Tibial nerve (tissue), 4 donors: ENCODE data around the gene GOLGB1. TPM values are rescaled to one million over a fixed set of nuclear protein-coding genes. Genes with fewer than 3 reads are reported as not detected.

Experiments
- DNase-seq, 2 donors: peaks; one replicate each; pipeline ENCODE4 v3.0.0-alpha.2; 2019; ENCODE audit warnings: low spot score in 2 of 2
- H3K27ac ChIP-seq, 4 donors: fragments of 200-600 bp; sonication (generic) in 3 of 4; one replicate each; pipeline ENCODE4 v1.5.1; 2017 to 2019; ENCODE audit warnings: mild to moderate bottlenecking in 1 of 4
- H3K27me3 ChIP-seq, 2 donors: fragments of 200-600 bp; sonication (generic) in 1 of 2; one replicate each; pipeline versions ENCODE4 v1.5.1 to v1.6.0; 2017 to 2019
- H3K36me3 ChIP-seq, 3 donors: fragments of 200-600 bp; sonication (generic); one replicate each; pipeline ENCODE4 v1.5.1; 2018 to 2019
- H3K4me1 ChIP-seq, 4 donors: fragments of 200-600 bp; sonication (generic) in 3 of 4; one replicate each; pipeline ENCODE4 v1.5.1; 2017 to 2019
- H3K4me3 ChIP-seq, 4 donors: fragments of 200-600 bp; sonication (generic) in 3 of 4; one replicate each; pipeline ENCODE4 v1.5.1; 2017 to 2019; ENCODE audit warnings: mild to moderate bottlenecking in 1 of 4, moderate library complexity in 1 of 4
- H3K9me3 ChIP-seq, 4 donors: fragments of 200-600 bp; sonication (generic) in 3 of 4; one replicate each; pipeline ENCODE4 v1.5.1; 2017 to 2019
- CTCF ChIP-seq, 5 experiments: fragments of 200-600 bp in 3 of 5; fragments of 450-650 bp in 2 of 5; sonication (generic) in 3 of 5; IDR thresholded peaks; one replicate each; pipeline ENCODE4 v1.5.1; 2016 to 2019; ENCODE audit warnings: antibody characterized with exemption in 5 of 5, mild to moderate bottlenecking in 3 of 5, moderate library complexity in 2 of 5
- EP300 ChIP-seq, 2 donors: sonication (generic); formaldehyde crosslinking; IDR thresholded peaks; one replicate each; pipeline ENCODE4 v1.6.1; 2017; ENCODE audit warnings: antibody characterized with exemption in 2 of 2, mild to moderate bottlenecking in 1 of 2
- POLR2A ChIP-seq, 2 donors: fragments of 450-650 bp; IDR thresholded peaks; one replicate each; pipeline ENCODE4 v1.6.1; 2017; ENCODE audit warnings: antibody characterized with exemption in 2 of 2, mild to moderate bottlenecking in 2 of 2, moderate library complexity in 2 of 2
- WGBS, 2 donors: methylation state at CpG; one replicate each; pipeline ENCODE4 v1.1.5; 2018; 5-methylcytosine and 5-hydroxymethylcytosine counted together
- total RNA-seq, 4 donors: library from RNA; depleted of rRNA; stranded (reverse); fragments of >200 nt; gene quantifications; one replicate each; pipeline ENCODE4 v1.1.0, GENCODE V29; 2016

The GOLGB1 gene
- total RNA-seq, 4 donors from 2014 or later = 54.0 to 70.6 (median 60.1) TPM

- Histone ChIP-seq H3K9me3 (no peaks in the 10 kb centered on the region), H3K27me3 (no peaks in the 10 kb centered on the region), H3K4me3 (no peak overlapping the region), H3K27ac (no peak overlapping the region), H3K36me3 (peaks cover 0 to 36% (median 0%) of the 10 kb centered on the region in 3 donors), H3K4me1 (peaks cover 0 to 29% (median 0%) of the 10 kb centered on the region in 4 donors)
- TF ChIP-seq CTCF (IDR thresholded peaks at IDR 0.05) = no peak
- TF ChIP-seq POLR2A (IDR thresholded peaks at IDR 0.05) = no peak
- no peak for TF ChIP-seq EP300 (IDR thresholded peaks at IDR 0.05)
- DNase-seq = no peak
- WGBS, 2 donors = 67 to 75% methylated on average over 8 of the region's 8 CpGs
Measured at GRCh38 chr3:121730940-121731687, 18.4 kb downstream of the GOLGB1 start.

GRCh38 chr3:121724130-121724529, 25.4 kb downstream of the GOLGB1 start:
- Histone ChIP-seq H3K27me3 (no peaks in the 10 kb centered on the region), H3K9me3 (no peaks in the 10 kb centered on the region), H3K36me3 (peaks cover 0 to 97% (median 17%) of the 10 kb centered on the region in 3 donors), H3K4me3 (no peak overlapping the region), H3K27ac (no peak overlapping the region), H3K4me1 (no peaks in the 10 kb centered on the region)
- no peak for DNase-seq
- TF ChIP-seq POLR2A (IDR thresholded peaks at IDR 0.05) (no peak), CTCF (IDR thresholded peaks at IDR 0.05) (no peak), EP300 (IDR thresholded peaks at IDR 0.05) (no peak)
- WGBS, 2 donors = 91 to 95% methylated on average over 1 of the region's 1 CpG

- TF ChIP-seq POLR2A (IDR thresholded peaks at IDR 0.05) = no peak
- TF ChIP-seq EP300 (IDR thresholded peaks at IDR 0.05) = no peak
- TF ChIP-seq CTCF (IDR thresholded peaks at IDR 0.05) = no peak
- Histone ChIP-seq H3K4me3 (no peak overlapping the region), H3K36me3 (peaks cover 0 to 95% (median 17%) of the 10 kb centered on the region in 3 donors), H3K27me3 (no peaks in the 10 kb centered on the region), H3K4me1 (no peaks in the 10 kb centered on the region), H3K9me3 (no peaks in the 10 kb centered on the region), H3K27ac (no peak overlapping the region)
- 80 to 85% methylated on average over 1 of the region's 1 CpG for WGBS, 2 donors
- no peak for DNase-seq
Measured at GRCh38 chr3:121723485-121723884, 26.1 kb downstream of the GOLGB1 start.

GRCh38 chr3:121722411-121722810, 27.1 kb downstream of the GOLGB1 start:
- TF ChIP-seq POLR2A (IDR thresholded peaks at IDR 0.05) (no peak), EP300 (IDR thresholded peaks at IDR 0.05) (no peak), CTCF (IDR thresholded peaks at IDR 0.05) (no peak)
- no peaks in the 10 kb centered on the region for H3K4me1 ChIP-seq
- H3K9me3 ChIP-seq = no peaks in the 10 kb centered on the region
- peaks cover 0 to 95% (median 25%) of the 10 kb centered on the region in 3 donors for H3K36me3 ChIP-seq
- 94% methylated on average over 1 of the region's 1 CpG for WGBS, 2 donors
- H3K27ac ChIP-seq = no peak overlapping the region
- H3K4me3 ChIP-seq = no peak overlapping the region
- no peak for DNase-seq
- no peaks in the 10 kb centered on the region for H3K27me3 ChIP-seq

- Histone ChIP-seq H3K9me3 (no peaks in the 10 kb centered on the region), H3K4me1 (no peaks in the 10 kb centered on the region), H3K27me3 (no peaks in the 10 kb centered on the region), H3K36me3 (peaks cover 0 to 98% (median 24%) of the 10 kb centered on the region in 3 donors), H3K27ac (no peak overlapping the region), H3K4me3 (no peak overlapping the region)
- no peak for TF ChIP-seq POLR2A (IDR thresholded peaks at IDR 0.05)
- no peak for TF ChIP-seq EP300 (IDR thresholded peaks at IDR 0.05)
- TF ChIP-seq CTCF (IDR thresholded peaks at IDR 0.05) = no peak
- DNase-seq = no peak
Measured at GRCh38 chr3:121720163-121720562, 29.4 kb downstream of the GOLGB1 start.
